CD4-positive, alpha-beta T cell treated with Interleukin-15 for 1 hour (primary cell): ENCODE data around the gene DIMT1.

Source experiments
- DNase-seq: peaks from one replicate; pipeline ENCODE4 v3.0.0-alpha.2; 2020

Gene DIMT1

GRCh38 chr5:62369039-62369438, 34.7 kb downstream of the DIMT1 start:
- DNase-seq: no peak

DNA sequence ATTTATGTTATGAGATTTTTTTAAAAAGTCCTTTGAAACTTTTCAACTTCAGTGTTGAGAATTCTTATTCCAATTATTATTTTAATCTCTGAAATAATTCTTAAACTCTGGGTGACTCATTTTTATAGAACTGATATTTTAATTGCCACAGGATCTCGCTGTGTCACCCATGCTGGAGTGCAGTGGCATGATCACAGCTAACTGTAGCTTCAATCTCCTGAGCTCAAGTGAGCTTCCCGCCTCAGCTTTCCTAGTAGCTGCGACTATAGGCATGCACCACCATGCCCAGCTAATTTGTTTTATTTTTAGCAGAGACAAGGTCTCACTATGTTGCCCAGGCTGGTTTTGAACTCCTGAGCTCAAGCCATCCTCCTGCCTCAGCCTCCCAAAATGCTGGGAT, 41.0 kb downstream of the DIMT1 start:
- no peak for DNase-seq

DNA sequence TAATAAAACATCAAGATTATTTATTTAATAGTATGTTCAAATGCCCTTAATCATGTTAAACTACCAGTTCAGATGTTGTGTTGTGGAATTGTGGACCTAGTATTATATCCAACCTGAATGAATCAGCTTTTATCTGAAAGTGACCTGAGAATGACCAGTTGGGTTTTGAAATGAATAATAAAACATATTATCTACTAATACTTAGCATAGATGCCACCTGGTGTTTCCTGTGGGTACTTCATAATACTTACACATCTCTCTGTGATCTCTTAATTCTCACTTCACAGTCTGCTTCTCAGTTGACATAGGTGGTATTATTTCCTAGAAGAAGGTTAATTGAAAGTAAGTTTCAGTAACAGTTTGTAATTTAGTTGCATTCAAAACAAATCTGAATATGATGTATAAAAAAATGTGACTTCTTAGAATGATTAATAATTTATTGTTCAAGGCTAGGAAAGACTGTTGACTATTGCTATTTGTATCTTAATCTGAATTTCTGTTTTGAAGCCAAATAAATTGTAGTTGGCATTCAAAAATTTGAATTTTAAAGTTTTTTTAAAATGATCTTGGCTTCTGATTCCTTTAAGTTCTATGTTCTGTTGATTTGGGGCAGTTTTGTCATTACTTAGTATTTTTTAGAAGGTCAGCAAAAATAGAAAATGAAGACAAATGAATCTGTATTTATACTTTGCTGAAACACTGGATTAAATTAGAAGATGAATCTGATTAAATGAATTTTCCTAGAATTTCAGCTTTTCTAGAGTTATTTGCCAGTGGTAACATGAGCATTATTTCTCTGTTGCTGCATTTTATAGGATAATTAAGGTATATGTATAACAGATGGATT, 49.5 kb downstream of the DIMT1 start:
- DNase-seq: no peak

- DNase-seq: no peak
These were observed 54.8 kb downstream of the DIMT1 start for GRCh38 chr5:62348723-62349481.

GRCh38 chr5:62347928-62348327, 55.8 kb downstream of the DIMT1 start:
- no peak for DNase-seq

GRCh38 chr5:62346748-62347147, 57.0 kb downstream of the DIMT1 start:
- DNase-seq: no peak

- no peak for DNase-seq
These were observed 60.3 kb downstream of the DIMT1 start for GRCh38 chr5:62343428-62343827.

GRCh38 chr5:62342476-62342837, 61.2 kb downstream of the DIMT1 start:
- DNase-seq: no peak

DNA sequence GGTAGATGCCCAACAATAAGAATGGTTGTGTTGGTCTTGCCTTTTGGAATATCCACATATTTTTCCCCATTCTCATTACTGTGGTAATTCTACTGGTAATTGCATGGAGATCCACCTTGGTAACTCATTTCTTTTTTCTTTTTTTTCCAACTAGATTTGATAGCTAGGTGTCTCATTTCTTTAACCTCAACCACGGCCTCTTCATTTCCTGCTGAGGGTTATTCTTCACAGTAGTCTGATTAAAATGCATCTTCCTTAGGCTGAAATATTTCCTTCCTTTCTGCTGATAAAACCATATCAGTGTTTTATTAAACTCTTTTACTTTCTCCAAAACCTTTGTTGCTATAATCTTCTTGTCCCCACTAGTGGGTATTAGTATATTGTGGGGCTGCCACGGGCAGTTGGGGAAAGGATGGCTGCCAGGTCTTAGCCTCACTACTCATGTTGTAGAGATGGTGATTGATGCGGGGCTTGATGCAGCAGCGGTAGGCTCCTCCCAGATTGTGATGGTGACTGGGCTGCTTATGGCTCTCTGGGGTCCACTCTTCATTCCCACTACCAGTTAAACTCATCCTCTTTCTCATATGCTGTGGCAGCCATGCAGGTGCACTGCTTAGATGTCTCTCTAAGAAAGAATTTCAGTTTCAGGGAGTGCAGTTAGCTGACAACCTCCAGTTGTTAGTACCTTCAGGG, 61.8 kb downstream of the DIMT1 start:
- DNase-seq: no peak

DNA sequence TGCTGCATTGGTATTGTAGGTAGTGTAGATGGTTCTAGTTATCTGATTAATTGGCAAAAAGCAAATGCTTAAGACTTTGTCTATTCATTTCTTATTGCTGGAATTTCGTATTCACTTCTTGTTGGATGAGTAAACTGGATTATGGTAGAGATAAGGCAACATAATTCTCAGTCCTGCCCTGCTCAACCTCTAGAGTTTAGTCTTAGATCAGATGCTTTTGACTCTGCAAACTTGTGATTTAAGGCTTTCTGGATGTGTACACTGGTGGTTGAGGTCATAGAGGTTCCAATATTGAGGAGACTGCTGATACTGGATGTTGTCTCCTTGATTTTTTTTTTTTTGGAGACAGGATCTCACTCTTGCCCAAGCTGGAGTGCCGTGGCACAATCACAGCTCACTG, 62.7 kb downstream of the DIMT1 start:
- no peak for DNase-seq

- no peak for DNase-seq
These were observed 63.3 kb downstream of the DIMT1 start for GRCh38 chr5:62340392-62340791.
